HG02571 (cell line): ENCODE measurements around the gene LSM3.

Source experiments
- ATAC-seq: cut with Tn5 transposase; IDR thresholded peaks from one replicate; pipeline ENCODE4 v1.9.1; 2021; ENCODE audit warnings: mild to moderate bottlenecking, moderate library complexity; ENCODE audit not compliant: unreplicated experiment

The LSM3 gene

GRCh38 chr3:14156201-14156600, 22.4 kb upstream of the LSM3 start:
- ATAC-seq: no peak

GRCh38 chr3:14156843-14157561, 21.6 kb upstream of the LSM3 start:
- no peak for ATAC-seq

- no peak for ATAC-seq
Observed at GRCh38 chr3:14157951-14158350, 20.7 kb upstream of the LSM3 start.

GRCh38 chr3:14158370-14158769, 20.2 kb upstream of the LSM3 start:
- ATAC-seq: no peak

GRCh38 chr3:14159426-14159825, 19.2 kb upstream of the LSM3 start:
- ATAC-seq: no peak

- ATAC-seq: no peak
Observed at GRCh38 chr3:14161282-14161681, 17.3 kb upstream of the LSM3 start.

- no peak for ATAC-seq
Observed at GRCh38 chr3:14162178-14162577, 16.4 kb upstream of the LSM3 start.

GRCh38 chr3:14166877-14167603, 11.6 kb upstream of the LSM3 start:
- no peak for ATAC-seq

GRCh38 chr3:14169435-14169834, 9.2 kb upstream of the LSM3 start:
- no peak for ATAC-seq

- no peak for ATAC-seq
Observed at GRCh38 chr3:14169871-14170270, 8.7 kb upstream of the LSM3 start.

GRCh38 chr3:14170531-14171159, 8.0 kb upstream of the LSM3 start:
- ATAC-seq: no peak

- no peak for ATAC-seq
Observed at GRCh38 chr3:14172496-14172895, 6.1 kb upstream of the LSM3 start.

- ATAC-seq: no peak
Observed at GRCh38 chr3:14174483-14174882, 4.1 kb upstream of the LSM3 start.

GRCh38 chr3:14175383-14176037, 3.1 kb upstream of the LSM3 start:
- no peak for ATAC-seq

- peak; percentile 16 for ATAC-seq
Observed at GRCh38 chr3:14177580-14178246, 904 bp upstream of the LSM3 start.

GRCh38 chr3:14179114-14179465, 473 bp downstream of the LSM3 start:
- ATAC-seq: no peak

- no peak for ATAC-seq
Observed at GRCh38 chr3:14179795-14180194, 1.2 kb downstream of the LSM3 start.

GRCh38 chr3:14181253-14181652, 2.6 kb downstream of the LSM3 start:
- no peak for ATAC-seq

- ATAC-seq: no peak
Observed at GRCh38 chr3:14183015-14183577, 4.5 kb downstream of the LSM3 start.

GRCh38 chr3:14186854-14187458, 8.3 kb downstream of the LSM3 start:
- ATAC-seq: no peak
